GM12873 (cell line): ENCODE data around the gene NDUFB3.

ENCODE experiments used
- TF ChIP-seq, protein P1 (sequence below): IDR thresholded peaks from 2 replicates; pipeline ENCODE4 v1.5.1; 2012; ENCODE audit warnings: low read depth, mild to moderate bottlenecking, moderate library complexity, low read length, control low read depth; ENCODE audit not compliant: insufficient read depth; ENCODE audit errors: missing control alignments

The NDUFB3 gene

DNA sequence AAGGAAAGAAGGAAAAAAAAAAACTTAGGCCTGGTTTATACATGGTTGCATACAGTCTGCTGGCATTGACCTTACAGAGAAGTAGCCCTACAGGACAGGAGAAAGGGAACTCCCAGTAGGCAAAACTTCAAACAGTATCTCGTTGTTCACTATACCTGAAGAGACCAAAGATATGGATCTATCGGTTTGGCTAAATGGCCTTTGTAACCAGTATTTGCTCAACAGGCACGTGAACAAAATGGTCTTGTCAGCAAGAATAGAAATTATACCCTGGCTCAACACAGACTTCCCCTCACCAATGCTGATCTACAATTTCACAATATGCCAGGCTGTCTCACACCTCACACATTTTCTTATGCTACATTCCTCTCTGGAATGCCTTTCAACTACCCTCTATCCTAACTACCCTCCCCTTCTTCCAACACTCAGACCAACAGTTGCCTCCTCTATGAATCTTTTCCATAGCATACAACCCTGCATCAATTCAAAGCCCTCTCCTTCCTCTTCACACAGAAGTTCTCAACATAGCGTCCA lies 14.0 kb upstream of the NDUFB3 start:
- TF ChIP-seq, protein P1, sequence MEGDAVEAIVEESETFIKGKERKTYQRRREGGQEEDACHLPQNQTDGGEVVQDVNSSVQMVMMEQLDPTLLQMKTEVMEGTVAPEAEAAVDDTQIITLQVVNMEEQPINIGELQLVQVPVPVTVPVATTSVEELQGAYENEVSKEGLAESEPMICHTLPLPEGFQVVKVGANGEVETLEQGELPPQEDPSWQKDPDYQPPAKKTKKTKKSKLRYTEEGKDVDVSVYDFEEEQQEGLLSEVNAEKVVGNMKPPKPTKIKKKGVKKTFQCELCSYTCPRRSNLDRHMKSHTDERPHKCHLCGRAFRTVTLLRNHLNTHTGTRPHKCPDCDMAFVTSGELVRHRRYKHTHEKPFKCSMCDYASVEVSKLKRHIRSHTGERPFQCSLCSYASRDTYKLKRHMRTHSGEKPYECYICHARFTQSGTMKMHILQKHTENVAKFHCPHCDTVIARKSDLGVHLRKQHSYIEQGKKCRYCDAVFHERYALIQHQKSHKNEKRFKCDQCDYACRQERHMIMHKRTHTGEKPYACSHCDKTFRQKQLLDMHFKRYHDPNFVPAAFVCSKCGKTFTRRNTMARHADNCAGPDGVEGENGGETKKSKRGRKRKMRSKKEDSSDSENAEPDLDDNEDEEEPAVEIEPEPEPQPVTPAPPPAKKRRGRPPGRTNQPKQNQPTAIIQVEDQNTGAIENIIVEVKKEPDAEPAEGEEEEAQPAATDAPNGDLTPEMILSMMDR = no peak

DNA sequence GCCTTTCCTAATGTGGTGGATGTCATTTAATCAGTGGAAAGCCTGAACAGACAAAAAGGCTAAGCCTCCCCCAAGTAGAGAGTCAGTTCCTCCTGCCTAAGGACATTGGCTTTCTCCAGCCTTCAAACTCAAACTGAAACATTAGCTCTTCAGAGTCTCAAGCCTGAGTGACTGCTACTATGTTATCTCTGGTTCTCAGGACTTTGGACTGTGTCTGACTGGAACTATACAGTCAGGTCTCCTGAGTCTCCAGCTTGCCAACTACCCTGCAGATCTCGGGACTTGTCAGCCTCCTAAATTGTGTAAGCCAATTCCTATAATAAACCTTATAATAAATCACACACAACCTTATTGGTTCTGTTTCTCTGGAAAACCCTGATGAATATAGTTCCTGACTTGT lies 12.9 kb upstream of the NDUFB3 start:
- TF ChIP-seq, protein P1 = no peak

DNA sequence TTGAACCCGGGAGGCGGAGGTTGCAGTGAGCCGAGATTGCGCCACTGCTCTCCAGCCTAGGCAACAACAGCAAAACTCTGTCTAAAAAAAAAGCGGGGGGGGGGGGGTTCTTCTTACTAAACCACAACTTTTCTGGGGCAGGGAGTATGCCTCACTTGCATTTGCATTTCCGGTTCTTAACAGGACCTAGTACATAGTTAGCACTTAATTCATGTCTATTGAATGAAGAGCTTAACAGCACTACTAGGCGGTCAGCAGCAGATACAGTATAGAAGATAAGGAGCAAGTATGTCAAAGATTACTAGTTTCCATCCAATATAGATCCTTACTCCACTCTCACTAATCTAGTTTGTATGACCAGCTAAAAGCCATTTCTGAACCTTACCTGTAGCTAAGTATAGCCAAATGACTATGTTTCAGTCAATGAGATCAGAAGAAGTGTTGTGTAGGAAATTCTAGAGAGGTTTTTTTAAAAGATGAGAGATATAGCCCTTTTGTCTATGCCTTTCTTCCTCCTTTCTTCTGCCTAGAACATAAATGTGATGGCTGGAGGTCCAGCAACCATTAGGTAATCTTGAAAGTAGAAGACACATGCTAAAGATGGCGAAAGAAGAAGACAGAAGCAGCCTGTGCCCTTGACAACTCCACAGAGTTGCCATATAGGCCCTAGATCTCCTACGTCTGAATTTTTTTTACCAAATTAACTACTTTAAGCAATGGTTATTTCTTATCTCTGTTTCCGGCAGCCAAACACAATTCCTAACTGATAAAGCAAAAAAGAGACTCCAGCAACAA lies 11.6 kb upstream of the NDUFB3 start:
- TF ChIP-seq, protein P1 = no peak

DNA sequence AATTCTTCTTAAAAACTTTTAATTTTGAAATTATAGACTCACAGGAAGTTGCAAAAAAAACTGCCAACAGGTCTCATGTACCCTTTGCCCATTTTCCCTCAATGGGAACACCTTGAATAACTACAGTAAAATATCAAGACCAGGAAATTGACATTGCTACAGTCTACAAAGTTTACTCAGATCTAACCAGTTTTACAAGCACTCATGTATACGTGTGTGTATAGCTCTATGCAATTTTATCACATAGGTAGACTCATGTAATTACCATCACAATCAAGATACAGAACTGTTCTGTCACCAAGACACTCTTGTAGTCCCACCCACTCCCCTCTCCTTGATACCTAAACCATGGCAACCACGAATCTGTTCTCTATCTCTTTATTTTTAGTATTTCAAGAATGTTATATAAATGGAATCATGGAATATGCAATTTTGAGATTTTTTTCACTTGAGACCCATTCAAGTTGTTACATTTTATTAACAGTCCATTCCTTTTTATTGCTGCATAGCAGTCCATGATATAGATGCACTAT lies 6.9 kb upstream of the NDUFB3 start:
- TF ChIP-seq, protein P1 = no peak

DNA sequence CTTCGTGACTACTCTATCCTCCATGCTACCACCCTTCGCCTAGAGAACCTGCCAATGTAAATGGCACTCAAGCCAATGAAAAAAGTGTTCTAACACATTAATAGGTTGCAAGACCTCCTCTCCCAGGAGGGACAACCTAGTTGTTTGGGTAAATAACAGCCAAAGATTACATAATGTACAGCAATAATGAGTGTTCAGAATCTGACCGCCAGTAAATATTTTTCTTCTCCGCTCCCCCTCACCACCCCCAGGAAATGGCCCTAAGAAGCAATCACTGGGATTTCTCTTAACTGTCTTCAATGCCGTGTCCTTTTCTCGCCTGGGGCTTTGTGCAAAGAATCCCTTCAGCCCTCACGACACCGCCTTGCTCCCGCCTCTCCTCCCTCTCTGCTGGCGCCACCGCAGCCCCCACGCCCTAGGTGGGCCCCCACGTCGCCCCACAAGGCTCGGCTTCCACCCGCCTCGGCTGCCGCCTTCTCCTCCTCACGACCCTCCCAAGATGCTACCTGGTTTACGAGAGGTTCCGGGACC lies 788 bp upstream of the NDUFB3 start:
- TF ChIP-seq, protein P1 = no peak

DNA sequence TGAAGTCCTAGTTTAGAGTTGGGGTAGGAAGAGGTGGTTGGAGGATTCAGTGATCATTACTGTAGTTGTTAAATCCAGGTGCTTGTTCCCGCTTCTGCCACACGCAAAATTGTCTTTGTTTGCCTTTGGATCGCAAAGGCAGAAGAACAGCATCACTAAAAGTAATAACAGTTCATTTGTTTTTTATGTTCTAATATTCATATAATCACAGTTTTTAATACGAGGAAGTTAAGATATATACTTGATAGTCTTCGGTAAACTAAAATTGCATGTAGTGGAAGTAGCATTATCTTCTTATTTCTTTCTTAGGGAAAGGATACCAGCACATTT lies 365 bp downstream of the NDUFB3 start:
- TF ChIP-seq, protein P1 = no peak

DNA sequence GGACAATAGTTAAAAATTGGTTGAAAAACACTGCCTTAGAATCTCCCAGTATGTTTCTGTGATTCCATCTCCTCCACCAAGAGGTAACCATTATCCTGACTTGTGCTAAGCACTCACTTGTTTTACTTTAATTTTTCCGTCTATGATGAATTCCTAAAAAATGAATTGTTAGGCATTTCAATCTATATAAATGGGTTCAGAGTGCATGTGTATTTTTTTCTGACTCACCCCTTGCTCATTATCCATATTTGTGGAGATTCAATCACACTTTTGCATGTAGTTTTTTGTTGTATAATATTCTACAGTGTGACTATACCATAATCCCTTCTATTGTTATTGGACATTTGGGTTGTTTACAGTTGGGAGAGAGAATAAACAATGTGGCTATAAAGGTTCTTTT lies 1.3 kb downstream of the NDUFB3 start:
- TF ChIP-seq, protein P1 = no peak
